Measurements from ENCODE around the gene CYP26B1. TPM values are rescaled to one million over a fixed set of nuclear protein-coding genes. Genes with fewer than 3 reads are reported as not detected.

Gene CYP26B1
- total and polyA plus RNA-seq, 9 of the 15 experiments (the other 6 are each of a cell fraction or from before 2014, with no cell fraction given) = 0.01 to 0.13 (median 0.04) TPM; not detected in 6

DNA sequence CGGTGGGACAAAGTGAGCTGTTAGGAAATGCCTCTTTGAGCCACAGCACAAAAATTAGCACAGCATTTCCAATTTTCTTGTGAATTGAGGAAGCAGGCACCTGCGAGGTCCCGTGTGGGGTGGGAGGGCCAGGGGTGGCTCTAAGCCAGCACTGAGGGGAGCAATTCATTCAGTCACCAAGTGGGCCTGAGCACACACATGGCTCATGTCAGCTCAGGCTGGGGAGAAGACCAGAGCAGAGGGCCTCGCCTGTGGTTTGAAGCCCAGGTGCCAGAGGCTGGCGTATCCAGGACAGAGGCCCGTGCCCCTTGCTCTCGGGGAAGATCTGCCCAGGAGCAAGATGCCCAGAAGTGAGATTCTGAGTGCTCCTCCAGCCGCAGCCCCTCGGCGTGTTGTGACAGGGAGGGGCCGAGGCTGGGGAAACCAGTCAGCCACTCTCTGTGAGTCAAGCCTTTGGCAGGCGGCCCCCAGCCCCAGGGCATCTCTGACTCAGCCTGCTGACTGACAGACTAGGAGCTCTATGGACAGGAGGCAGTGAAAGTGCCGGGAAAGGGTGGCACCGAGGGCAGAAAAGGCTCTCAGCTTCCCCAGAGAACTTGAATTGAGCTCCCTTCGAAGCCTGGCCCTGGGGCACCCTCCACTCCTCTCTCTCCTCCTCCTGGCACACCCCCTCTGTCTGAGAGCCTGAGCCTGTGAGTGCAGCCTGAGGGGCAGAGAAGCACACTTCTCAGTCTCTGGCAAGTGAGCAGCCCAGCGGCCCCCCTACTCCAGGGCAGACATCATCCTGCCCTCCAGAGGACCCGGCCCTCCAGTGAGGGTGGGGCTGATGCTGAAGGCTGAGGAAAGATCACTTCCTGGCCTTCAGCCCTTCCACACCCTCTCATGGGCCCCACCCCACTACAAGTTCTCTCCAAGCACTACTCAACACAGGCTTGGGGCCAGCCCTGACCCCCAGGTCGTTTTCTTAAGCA lies 32.3 kb downstream of the CYP26B1 start (continued):
- TF ChIP-seq, protein P1, sequence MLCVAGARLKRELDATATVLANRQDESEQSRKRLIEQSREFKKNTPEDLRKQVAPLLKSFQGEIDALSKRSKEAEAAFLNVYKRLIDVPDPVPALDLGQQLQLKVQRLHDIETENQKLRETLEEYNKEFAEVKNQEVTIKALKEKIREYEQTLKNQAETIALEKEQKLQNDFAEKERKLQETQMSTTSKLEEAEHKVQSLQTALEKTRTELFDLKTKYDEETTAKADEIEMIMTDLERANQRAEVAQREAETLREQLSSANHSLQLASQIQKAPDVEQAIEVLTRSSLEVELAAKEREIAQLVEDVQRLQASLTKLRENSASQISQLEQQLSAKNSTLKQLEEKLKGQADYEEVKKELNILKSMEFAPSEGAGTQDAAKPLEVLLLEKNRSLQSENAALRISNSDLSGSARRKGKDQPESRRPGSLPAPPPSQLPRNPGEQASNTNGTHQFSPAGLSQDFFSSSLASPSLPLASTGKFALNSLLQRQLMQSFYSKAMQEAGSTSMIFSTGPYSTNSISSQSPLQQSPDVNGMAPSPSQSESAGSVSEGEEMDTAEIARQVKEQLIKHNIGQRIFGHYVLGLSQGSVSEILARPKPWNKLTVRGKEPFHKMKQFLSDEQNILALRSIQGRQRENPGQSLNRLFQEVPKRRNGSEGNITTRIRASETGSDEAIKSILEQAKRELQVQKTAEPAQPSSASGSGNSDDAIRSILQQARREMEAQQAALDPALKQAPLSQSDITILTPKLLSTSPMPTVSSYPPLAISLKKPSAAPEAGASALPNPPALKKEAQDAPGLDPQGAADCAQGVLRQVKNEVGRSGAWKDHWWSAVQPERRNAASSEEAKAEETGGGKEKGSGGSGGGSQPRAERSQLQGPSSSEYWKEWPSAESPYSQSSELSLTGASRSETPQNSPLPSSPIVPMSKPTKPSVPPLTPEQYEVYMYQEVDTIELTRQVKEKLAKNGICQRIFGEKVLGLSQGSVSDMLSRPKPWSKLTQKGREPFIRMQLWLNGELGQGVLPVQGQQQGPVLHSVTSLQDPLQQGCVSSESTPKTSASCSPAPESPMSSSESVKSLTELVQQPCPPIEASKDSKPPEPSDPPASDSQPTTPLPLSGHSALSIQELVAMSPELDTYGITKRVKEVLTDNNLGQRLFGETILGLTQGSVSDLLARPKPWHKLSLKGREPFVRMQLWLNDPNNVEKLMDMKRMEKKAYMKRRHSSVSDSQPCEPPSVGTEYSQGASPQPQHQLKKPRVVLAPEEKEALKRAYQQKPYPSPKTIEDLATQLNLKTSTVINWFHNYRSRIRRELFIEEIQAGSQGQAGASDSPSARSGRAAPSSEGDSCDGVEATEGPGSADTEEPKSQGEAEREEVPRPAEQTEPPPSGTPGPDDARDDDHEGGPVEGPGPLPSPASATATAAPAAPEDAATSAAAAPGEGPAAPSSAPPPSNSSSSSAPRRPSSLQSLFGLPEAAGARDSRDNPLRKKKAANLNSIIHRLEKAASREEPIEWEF (CRISPR knock-in tag; IDR thresholded peaks at IDR 0.05) = no peak
- TF ChIP-seq SIRT6 (IDR thresholded peaks at IDR 0.05; ENCODE audit: low read depth, low read length) = no peak

DNA sequence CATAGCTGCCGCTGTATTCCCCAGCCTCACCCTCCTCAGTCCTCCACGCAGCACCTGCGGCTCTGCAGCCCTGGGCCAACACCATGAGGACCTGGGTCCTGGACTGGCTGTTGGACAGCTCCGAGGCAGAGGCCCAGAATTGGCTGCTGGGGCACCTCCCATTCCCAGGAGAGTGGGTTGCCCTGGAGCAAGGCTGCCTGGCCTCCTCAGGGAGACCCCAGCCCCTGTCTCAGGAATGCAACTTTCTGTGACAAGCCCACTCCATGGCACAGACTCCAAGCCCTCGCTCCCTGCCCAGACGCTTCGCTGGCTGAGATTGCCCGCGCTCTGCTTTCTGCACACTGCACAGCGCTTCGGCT lies 33.0 kb downstream of the CYP26B1 start:
- ATAC-seq (no peak), FAIRE-seq (no peak), DNase-seq (ENCODE audit: extremely low read depth in 1 of 4, low spot score in 3 of 4) (no peak)
- H3K4me2 ChIP-seq (ENCODE audit: insufficient read depth, low read length) = no peak overlapping the region
- peaks cover 0 to 3% of the 10 kb centered on the region in 2 experiments; a peak in 2 of 5 replicates for H3K4me1 ChIP-seq (replicated peaks in 1 of 2; ENCODE audit: control insufficient read depth in 2 of 2, insufficient read depth in 2 of 2, low read length in 2 of 2)
- H3K36me3 ChIP-seq (ENCODE audit: control insufficient read depth, insufficient read depth, low read length) = no peaks in the 10 kb centered on the region
- ChIA-PET CTCF (ENCODE audit: low intra/inter-chr PET ratio) (no interaction called here), POLR2A (interaction anchor here (1.3 kb wide), 1 partner anchor 9 kb away, joined by 4 read pairs; no protein-coding TSS in a partner anchor)
- in situ Hi-C loops (cut with MboI) (no loop called here), intact Hi-C loops (cut with micrococcal nuclease) (no loop called here)
- H3K9me3 ChIP-seq (replicated peaks; ENCODE audit: control insufficient read depth, insufficient read depth, low read depth, low read length) = no peaks in the 10 kb centered on the region
- peaks cover 0 to 14% of the 10 kb centered on the region in 2 experiments; a peak in 2 of 5 replicates for H3K27me3 ChIP-seq (ENCODE audit: control insufficient read depth in 2 of 2, insufficient read depth in 2 of 2, low read length in 2 of 2)
- BruUV-seq (replicated peaks) = no TSS peak
- no peak overlapping the region for H3K27ac ChIP-seq (ENCODE audit: extremely low read depth, low read depth, low read length)
- H4K20me1 ChIP-seq (replicated peaks; ENCODE audit: control insufficient read depth, insufficient read depth, low read length) = no peaks in the 10 kb centered on the region
- 10% methylated on average over 11 of the region's 11 CpGs for WGBS (ENCODE audit: insufficient coverage, low coverage, missing lambda C conversion rate)
- no peaks in the 10 kb centered on the region for H3K79me2 ChIP-seq (ENCODE audit: control insufficient read depth, insufficient read depth, low read length)
- no peaks in the 10 kb centered on the region for H3K9me1 ChIP-seq (ENCODE audit: control insufficient read depth, insufficient read depth, low read length)
- H3K4me3 ChIP-seq = no peak overlapping the region
- H3K9ac ChIP-seq (ENCODE audit: insufficient read depth in 1 of 2, low read depth in 2 of 2, low read length in 2 of 2) = no peak overlapping the region
- H2AFZ ChIP-seq (ENCODE audit: low read depth, low read length) = no peak overlapping the region
- TF ChIP-seq ZFP36 (IDR thresholded peaks at IDR 0.05; ENCODE audit: low read depth, low read length, partially characterized antibody) (no peak), ZNF431 (CRISPR knock-in tag; IDR thresholded peaks at IDR 0.05) (no peak), ZNF224 (CRISPR knock-in tag; IDR thresholded peaks at IDR 0.05) (no peak), ZNF253 (CRISPR knock-in tag; conservative IDR thresholded peaks at IDR 0.05) (no peak), RBM39 (optimal IDR thresholded peaks at IDR 0.05; ENCODE audit: low read depth, low read length) (no peak), KHSRP (IDR thresholded peaks at IDR 0.05) (no peak), RB1 (IDR thresholded peaks at IDR 0.05; ENCODE audit: low read depth) (no peak), TFAM (CRISPR knock-in tag; conservative IDR thresholded peaks at IDR 0.05) (no peak)
- TF ChIP-seq, protein P2, sequence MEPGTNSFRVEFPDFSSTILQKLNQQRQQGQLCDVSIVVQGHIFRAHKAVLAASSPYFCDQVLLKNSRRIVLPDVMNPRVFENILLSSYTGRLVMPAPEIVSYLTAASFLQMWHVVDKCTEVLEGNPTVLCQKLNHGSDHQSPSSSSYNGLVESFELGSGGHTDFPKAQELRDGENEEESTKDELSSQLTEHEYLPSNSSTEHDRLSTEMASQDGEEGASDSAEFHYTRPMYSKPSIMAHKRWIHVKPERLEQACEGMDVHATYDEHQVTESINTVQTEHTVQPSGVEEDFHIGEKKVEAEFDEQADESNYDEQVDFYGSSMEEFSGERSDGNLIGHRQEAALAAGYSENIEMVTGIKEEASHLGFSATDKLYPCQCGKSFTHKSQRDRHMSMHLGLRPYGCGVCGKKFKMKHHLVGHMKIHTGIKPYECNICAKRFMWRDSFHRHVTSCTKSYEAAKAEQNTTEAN (CRISPR knock-in tag; IDR thresholded peaks at IDR 0.05) = no peak
